ENCODE data around the gene RGS9BP. TPM values are rescaled to one million over a fixed set of nuclear protein-coding genes. Genes with fewer than 3 reads are reported as not detected.

Gene RGS9BP
- total and polyA plus RNA-seq, 8 donors, result 0.06 to 0.68 (median 0.08) TPM; not detected in 3

GRCh38 chr19:32674153-32674930, 1.3 kb upstream of the RGS9BP start:
- peak overlapping the region; percentile 75 to 76 for H3K27ac ChIP-seq
- peak overlapping the region; percentile 94 to 95 for H3K4me3 ChIP-seq
- peaks cover 19 to 39% of the 10 kb centered on the region in 2 donors for H3K27me3 ChIP-seq
- intact Hi-C loops (cut with DNase I), result no loop called here
- peaks cover 17 to 59% of the 10 kb centered on the region in 2 donors for H3K4me1 ChIP-seq
- H3K9me3 ChIP-seq, result no peaks in the 10 kb centered on the region
- no peak for TF ChIP-seq CTCF (IDR thresholded peaks at IDR 0.05)
- peak in 1 of 4 donors; percentile 88 for DNase-seq
- no peaks in the 10 kb centered on the region for H3K36me3 ChIP-seq
- no peak for ATAC-seq

- Histone ChIP-seq H3K4me3 (peak within 1 kb of the TSS; percentile 94 to 95), H3K36me3 (no peaks in the 10 kb centered on the region), H3K9me3 (no peaks in the 10 kb centered on the region), H3K27me3 (peaks cover 19 to 41% of the 10 kb centered on the region in 2 donors), H3K27ac (peak within 1 kb of the TSS; percentile 75 to 76), H3K4me1 (peaks cover 17 to 51% of the 10 kb centered on the region in 2 donors)
- ATAC-seq (peak; percentile 93), DNase-seq (peak; percentile 97 to 99 (median 98))
- intact Hi-C loops (cut with DNase I), result no loop called here
- no peak for TF ChIP-seq CTCF (IDR thresholded peaks at IDR 0.05)
These were observed 523 bp upstream of the RGS9BP start, which contains the start of gene ANKRD27 for GRCh38 chr19:32674931-32675719. ANKRD27 (minus strand) TSS chr19:32675180; CDS start chr19:32659015, 16,165 bp downstream.

- Histone ChIP-seq H3K27me3 (peaks cover 19 to 41% of the 10 kb centered on the region in 2 donors), H3K4me3 (peak overlapping the region; percentile 94 to 95), H3K4me1 (peaks cover 12 to 49% of the 10 kb centered on the region in 2 donors), H3K27ac (no peak overlapping the region), H3K36me3 (no peaks in the 10 kb centered on the region), H3K9me3 (no peaks in the 10 kb centered on the region)
- TF ChIP-seq CTCF (IDR thresholded peaks at IDR 0.05), result no peak
- peak; percentile 6 for ATAC-seq
- DNase-seq, result peak in 1 of 4 donors; percentile 84
- intact Hi-C loops (cut with DNase I), result no loop called here
These were observed 692 bp downstream of the RGS9BP start for GRCh38 chr19:32676186-32676894.

- Histone ChIP-seq H3K4me1 (peaks cover 12 to 48% of the 10 kb centered on the region in 2 donors), H3K27ac (no peak overlapping the region), H3K27me3 (peaks cover 19 to 41% of the 10 kb centered on the region in 2 donors), H3K36me3 (no peaks in the 10 kb centered on the region), H3K4me3 (peak overlapping the region in 1 of 2 donors; percentile 94), H3K9me3 (no peaks in the 10 kb centered on the region)
- DNase-seq (no peak), ATAC-seq (no peak)
- intact Hi-C loops (cut with DNase I), result no loop called here
- TF ChIP-seq CTCF (IDR thresholded peaks at IDR 0.05), result no peak
These were observed 1.3 kb downstream of the RGS9BP start for GRCh38 chr19:32676895-32677359.
